H9 (cell line): ENCODE measurements around the gene WLS. TPM values are rescaled to one million over a fixed set of nuclear protein-coding genes. Genes with fewer than 3 reads are reported as not detected.

Experiments
- DNase-seq: peaks from one replicate; pipeline ENCODE4 v3.0.0-alpha.2; 2017
- H2AFZ ChIP-seq: one replicate; pipeline ENCODE4 v1.6.1; 2013; ENCODE audit warnings: mild to moderate bottlenecking, low read length, control low read depth, moderate library complexity
- H2AK5ac ChIP-seq: 2 replicates; pipeline ENCODE4 v1.6.1; 2013; ENCODE audit warnings: low read length, control low read depth, mixed read lengths; ENCODE audit not compliant: insufficient read length
- H2BK120ac ChIP-seq: one replicate; pipeline ENCODE4 v1.6.1; 2013; ENCODE audit warnings: low read depth, mild to moderate bottlenecking, low read length, control low read depth, inconsistent platforms; ENCODE audit not compliant: poor library complexity, severe bottlenecking
- H2BK12ac ChIP-seq: 2 replicates; pipeline ENCODE4 v1.6.1; 2013; ENCODE audit warnings: low read length, control low read depth, mixed read lengths, low read depth; ENCODE audit not compliant: insufficient read length
- H2BK15ac ChIP-seq: 2 replicates; pipeline ENCODE4 v1.6.1; 2013; ENCODE audit warnings: low read depth, low read length, control low read depth
- H2BK20ac ChIP-seq: one replicate; pipeline ENCODE4 v1.6.1; 2013; ENCODE audit warnings: low read depth, mild to moderate bottlenecking, low read length, control low read depth, inconsistent platforms; ENCODE audit not compliant: poor library complexity, severe bottlenecking
- H2BK5ac ChIP-seq: 2 replicates; pipeline ENCODE4 v1.6.1; 2013; ENCODE audit warnings: low read length, control low read depth, mixed read lengths; ENCODE audit not compliant: insufficient read length
- H3K14ac ChIP-seq: 2 replicates; pipeline ENCODE4 v1.6.1; 2013; ENCODE audit warnings: low read length, control low read depth; ENCODE audit not compliant: insufficient read depth
- H3K18ac ChIP-seq: 2 replicates; pipeline ENCODE4 v1.6.1; 2013; ENCODE audit warnings: low read depth, mild to moderate bottlenecking, mixed read lengths, low read length, control low read depth; ENCODE audit not compliant: insufficient read length
- H3K23ac ChIP-seq: 2 replicates; pipeline ENCODE4 v1.6.1; 2013; ENCODE audit warnings: low read length, control low read depth, mixed read lengths, low read depth; ENCODE audit not compliant: insufficient read length
- H3K23me2 ChIP-seq: 2 replicates; pipeline ENCODE4 v1.6.1; 2013; ENCODE audit warnings: low read depth, mild to moderate bottlenecking, mixed read lengths, low read length, control low read depth; ENCODE audit not compliant: insufficient read length, poor library complexity, severe bottlenecking
- H3K27ac ChIP-seq: 2 replicates; pipeline ENCODE4 v1.5.1; 2013; ENCODE audit warnings: low read length, control low read depth, mixed read lengths, low read depth; ENCODE audit not compliant: insufficient read length
- H3K27me3 ChIP-seq: 2 replicates; pipeline ENCODE4 v1.6.1; 2013; ENCODE audit warnings: low read length, control low read depth, inconsistent platforms; ENCODE audit not compliant: insufficient read depth
- H3K4ac ChIP-seq: 2 replicates; pipeline ENCODE4 v1.6.1; 2013; ENCODE audit warnings: low read depth, mild to moderate bottlenecking, control low read depth, inconsistent platforms, low read length, moderate library complexity
- H3K4me1 ChIP-seq: 2 replicates; pipeline ENCODE4 v1.6.1; 2013; ENCODE audit warnings: low read length, control low read depth, inconsistent platforms; ENCODE audit not compliant: insufficient read depth
- H3K4me2 ChIP-seq: 2 replicates; pipeline ENCODE4 v1.6.1; 2013; ENCODE audit warnings: low read length, control low read depth, mixed read lengths; ENCODE audit not compliant: insufficient read length, insufficient read depth
- H3K56ac ChIP-seq: 2 replicates; pipeline ENCODE4 v1.6.1; 2013; ENCODE audit warnings: low read depth, mild to moderate bottlenecking, mixed read lengths, low read length, control low read depth; ENCODE audit not compliant: insufficient read length
- H3K79me1 ChIP-seq: 2 replicates; pipeline ENCODE4 v1.6.1; 2013; ENCODE audit warnings: low read depth, mild to moderate bottlenecking, moderate library complexity, low read length, control low read depth, inconsistent platforms; ENCODE audit not compliant: insufficient read depth, poor library complexity, severe bottlenecking
- H3K79me2 ChIP-seq: 2 replicates; pipeline ENCODE4 v1.6.1; 2013; ENCODE audit warnings: low read length, control low read depth, inconsistent platforms; ENCODE audit not compliant: insufficient read depth
- H3K9ac ChIP-seq: 2 replicates; pipeline ENCODE4 v1.6.1; 2013; ENCODE audit warnings: low read length, control low read depth, mixed read lengths; ENCODE audit not compliant: insufficient read length; ENCODE audit errors: extremely low read depth
- H3K9me3 ChIP-seq: one replicate; pipeline ENCODE4 v1.6.1; 2013; ENCODE audit warnings: low read depth, low read length, inconsistent platforms; ENCODE audit not compliant: control insufficient read depth
- H3T11ph ChIP-seq: one replicate; pipeline ENCODE4 v1.6.1; 2013; ENCODE audit warnings: mild to moderate bottlenecking, low read length, control low read depth, inconsistent platforms
- H4K20me1 ChIP-seq: one replicate; pipeline ENCODE4 v1.6.1; 2013; ENCODE audit not compliant: control insufficient read depth, insufficient read length, insufficient read depth
- H4K5ac ChIP-seq: 2 replicates; pipeline ENCODE4 v1.6.1; 2013; ENCODE audit warnings: low read depth, mild to moderate bottlenecking, mixed read lengths, low read length, control low read depth; ENCODE audit not compliant: insufficient read length
- H4K8ac ChIP-seq: replicated peaks from 2 replicates; pipeline ENCODE4 v1.6.1; 2013; ENCODE audit warnings: low read length, control low read depth, mixed read lengths, low read depth; ENCODE audit not compliant: insufficient read length
- H4K91ac ChIP-seq: 2 replicates; pipeline ENCODE4 v1.6.1; 2013; ENCODE audit warnings: low read depth, mild to moderate bottlenecking, moderate library complexity, mixed read lengths, low read length, control low read depth; ENCODE audit not compliant: insufficient read length
- H3K27ac Mint-ChIP-seq, 3 experiments: 2 replicates in 2 of 3; 3 replicates in 1 of 3; pipeline ENCODE4 v1.8.0; 2020 to 2021; ENCODE audit warnings: mixed read lengths in 3 of 3, mild to moderate bottlenecking in 1 of 3, moderate library complexity in 1 of 3
- H3K27me3 Mint-ChIP-seq: 2 replicates; pipeline ENCODE4 v1.8.0; 2021; ENCODE audit warnings: low read depth, mild to moderate bottlenecking, moderate library complexity, mixed read lengths
- H3K36me3 Mint-ChIP-seq, 3 experiments: 2 replicates in 2 of 3; 3 replicates in 1 of 3; pipeline ENCODE4 v1.8.0; 2020 to 2021; ENCODE audit warnings: low read depth in 3 of 3, mixed read lengths in 3 of 3; ENCODE audit not compliant: insufficient read depth in 1 of 3
- H3K4me1 Mint-ChIP-seq, 2 experiments: 2 replicates each; pipeline ENCODE4 v1.8.0; 2020; ENCODE audit warnings: mixed read lengths in 2 of 2
- H3K4me3 Mint-ChIP-seq, 2 experiments: 2 replicates in 1 of 2; 3 replicates in 1 of 2; pipeline ENCODE4 v1.8.0; 2020 to 2021; ENCODE audit warnings: mild to moderate bottlenecking in 2 of 2, mixed read lengths in 2 of 2, moderate library complexity in 1 of 2
- H3K9me3 Mint-ChIP-seq, 2 experiments: 2 replicates in 1 of 2; 3 replicates in 1 of 2; pipeline ENCODE4 v1.8.0; 2020; ENCODE audit warnings: mild to moderate bottlenecking in 2 of 2, mixed read lengths in 2 of 2, moderate library complexity in 1 of 2
- CTCF ChIP-seq: fragments of 200-600 bp; sonication (generic); conservative IDR thresholded peaks from 3 replicates; pipeline ENCODE4 v1.8.0; 2021; ENCODE audit warnings: antibody characterized with exemption, mild to moderate bottlenecking
- WGBS: extraction: QIAGEN DNeasy Blood & Tissue Kit; methylation state at CpG from one replicate; pipeline ENCODE4 v1.1.7; 2013; ENCODE audit warnings: missing lambda C conversion rate, low lambda C conversion rate, mixed read lengths; ENCODE audit not compliant: insufficient read length; ENCODE audit errors: extremely low coverage; 5-methylcytosine and 5-hydroxymethylcytosine counted together
- total RNA-seq: library from RNA; stranded (reverse); gene quantifications from 2 replicates; pipeline ENCODE4 v1.2.1, GENCODE V29; 2021

Gene WLS
- total RNA-seq, 1 experiment from 2014 or later: 0.94 TPM

- H4K91ac ChIP-seq: no peak overlapping the region
- H3K4me1 Mint-ChIP-seq: no peaks in the 10 kb centered on the region
- no peak overlapping the region for H3K23ac ChIP-seq
- no peaks in the 10 kb centered on the region for H3K23me2 ChIP-seq
- no peak overlapping the region for H3T11ph ChIP-seq
- H3K4me2 ChIP-seq: no peak overlapping the region
- H4K8ac ChIP-seq: no peak overlapping the region
- H2BK120ac ChIP-seq: no peak overlapping the region
- no peaks in the 10 kb centered on the region for H3K79me2 ChIP-seq
- H3K4ac ChIP-seq: no peak overlapping the region
- no peak overlapping the region for H4K5ac ChIP-seq
- peak overlapping the region in 1 of 3 experiments; percentile 14; a peak in 1 of 7 replicates for H3K27ac Mint-ChIP-seq
- no peak overlapping the region for H2BK12ac ChIP-seq
- H2BK20ac ChIP-seq: no peak overlapping the region
- no peak overlapping the region for H3K14ac ChIP-seq
- no peak overlapping the region for H2BK15ac ChIP-seq
- TF ChIP-seq CTCF: no peak
- peaks cover 26% of the 10 kb centered on the region for H3K27me3 Mint-ChIP-seq
- WGBS: no CpG with 5 or more reads among the region's 5 CpGs
- H3K9ac ChIP-seq: no peak overlapping the region
- no peaks in the 10 kb centered on the region for H3K4me1 ChIP-seq
- H2BK5ac ChIP-seq: no peak overlapping the region
- H3K27me3 ChIP-seq: no peaks in the 10 kb centered on the region
- H3K56ac ChIP-seq: no peak overlapping the region
- no peaks in the 10 kb centered on the region; a peak in 1 of 5 replicates for H3K9me3 Mint-ChIP-seq
- H2AFZ ChIP-seq: no peak overlapping the region
- DNase-seq: no peak
- no peak overlapping the region for H2AK5ac ChIP-seq
- H3K9me3 ChIP-seq: no peaks in the 10 kb centered on the region
- H4K20me1 ChIP-seq: no peaks in the 10 kb centered on the region
- no peak overlapping the region for H3K27ac ChIP-seq
- H3K4me3 Mint-ChIP-seq: no peak overlapping the region
- no peaks in the 10 kb centered on the region for H3K36me3 Mint-ChIP-seq
- H3K18ac ChIP-seq: no peak overlapping the region
- H3K79me1 ChIP-seq: no peaks in the 10 kb centered on the region
Measured at GRCh38 chr1:68165665-68166064, 66.7 kb downstream of the WLS start.
